HG03457 (cell line): ENCODE results near the gene COL23A1.

Experiments
- ATAC-seq: cut with Tn5 transposase; IDR thresholded peaks from one replicate; pipeline ENCODE4 v1.9.1; 2021; ENCODE audit warnings: moderate number of reproducible peaks; ENCODE audit not compliant: unreplicated experiment

COL23A1 gene

DNA sequence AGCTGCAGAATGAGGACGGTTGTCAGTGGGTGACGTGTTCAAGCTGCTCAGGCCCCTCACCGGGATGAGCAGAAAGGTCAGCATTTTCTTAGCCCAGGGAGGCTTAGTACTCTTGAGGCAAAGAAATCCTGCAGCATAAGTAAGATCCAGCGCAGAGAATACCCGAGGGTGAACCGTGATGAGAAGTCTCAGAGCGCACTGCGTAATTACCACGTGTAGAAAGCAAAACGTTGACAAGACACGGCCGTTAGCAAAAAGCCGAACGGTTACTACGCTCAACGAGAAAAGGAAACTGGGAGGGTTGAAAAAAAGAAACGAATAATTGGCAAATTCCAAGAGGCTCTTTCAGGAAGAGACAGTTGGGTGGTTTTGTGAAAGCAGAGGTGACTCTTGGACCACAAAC lies 104.0 kb downstream of the COL23A1 start:
- ATAC-seq, result no peak

DNA sequence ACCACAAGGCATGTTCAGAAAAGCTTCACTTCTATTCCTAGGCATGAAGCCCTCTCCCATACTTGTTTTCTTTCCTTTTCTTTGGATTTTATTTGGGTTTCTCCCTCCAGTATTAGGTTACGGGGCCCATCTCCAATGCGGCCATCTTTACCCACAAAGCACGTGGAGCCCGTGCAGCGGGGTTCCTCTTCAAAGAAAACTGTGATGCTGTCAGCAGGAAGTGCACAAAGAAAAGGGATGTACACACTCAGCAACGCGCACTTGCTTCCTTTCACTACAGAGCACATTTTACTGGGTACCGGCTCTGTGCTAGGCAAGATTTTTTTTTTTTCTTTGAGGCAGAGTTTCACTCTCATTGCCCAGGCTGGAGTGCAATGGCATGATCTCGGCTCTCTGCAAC lies 106.6 kb downstream of the COL23A1 start:
- no peak for ATAC-seq

DNA sequence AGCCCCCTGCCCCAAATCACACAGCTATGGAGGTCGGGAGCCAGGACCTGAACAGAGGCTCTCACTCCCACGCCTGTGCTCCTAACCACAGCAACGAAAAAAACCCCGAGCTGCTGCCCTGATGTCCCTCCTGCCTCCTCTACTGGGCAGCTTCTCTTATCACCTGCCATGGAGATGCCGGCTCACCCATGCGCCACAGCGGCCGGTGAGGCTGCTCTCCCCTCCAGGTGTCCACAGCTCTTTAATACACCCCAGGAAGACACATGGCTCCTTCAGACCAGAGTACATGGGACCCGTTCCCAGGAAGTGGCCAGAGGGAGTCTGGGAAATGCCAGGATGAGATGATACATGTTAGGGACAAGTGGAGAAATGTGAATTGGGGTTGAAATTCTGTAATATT lies 110.9 kb downstream of the COL23A1 start:
- no peak for ATAC-seq

DNA sequence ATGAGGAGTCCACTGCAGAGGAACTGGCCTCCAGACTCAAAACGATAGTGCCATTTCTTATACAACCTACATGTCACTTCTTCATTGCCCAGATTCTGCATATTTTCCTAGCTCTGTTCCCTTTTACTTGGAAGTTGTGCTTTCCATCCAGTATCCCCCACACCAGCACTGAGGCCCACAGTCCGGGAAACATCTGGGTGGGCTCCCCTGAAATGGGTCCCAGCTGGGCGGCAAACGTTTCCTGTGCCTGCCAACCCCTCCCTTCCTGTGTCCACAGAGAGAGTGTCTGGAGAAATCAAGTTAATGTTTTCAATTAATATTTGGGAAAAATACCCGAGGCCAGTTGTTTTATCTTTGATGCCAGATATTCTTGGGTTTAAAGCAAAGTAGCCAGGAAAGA lies 111.8 kb downstream of the COL23A1 start:
- ATAC-seq, result no peak

DNA sequence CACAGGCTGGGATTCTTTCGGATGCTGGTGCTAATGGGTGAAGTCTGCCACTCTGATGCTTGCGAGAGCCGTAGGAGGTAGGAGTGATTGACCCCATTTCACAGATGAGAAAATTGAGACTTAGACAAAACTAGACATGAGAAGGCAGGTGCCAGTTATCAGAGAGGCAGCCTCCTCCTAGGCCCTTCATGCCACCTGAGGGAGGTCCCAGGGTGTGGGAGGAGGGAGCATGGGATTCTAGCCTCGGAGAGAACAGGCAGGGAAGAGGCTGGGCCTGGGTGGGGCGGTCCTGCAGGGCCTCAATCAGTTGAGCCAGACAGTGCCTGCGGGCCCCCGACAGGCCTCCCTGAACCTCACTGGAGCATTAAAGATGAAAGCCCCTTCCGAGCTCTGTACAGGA lies 112.4 kb downstream of the COL23A1 start:
- no peak for ATAC-seq

DNA sequence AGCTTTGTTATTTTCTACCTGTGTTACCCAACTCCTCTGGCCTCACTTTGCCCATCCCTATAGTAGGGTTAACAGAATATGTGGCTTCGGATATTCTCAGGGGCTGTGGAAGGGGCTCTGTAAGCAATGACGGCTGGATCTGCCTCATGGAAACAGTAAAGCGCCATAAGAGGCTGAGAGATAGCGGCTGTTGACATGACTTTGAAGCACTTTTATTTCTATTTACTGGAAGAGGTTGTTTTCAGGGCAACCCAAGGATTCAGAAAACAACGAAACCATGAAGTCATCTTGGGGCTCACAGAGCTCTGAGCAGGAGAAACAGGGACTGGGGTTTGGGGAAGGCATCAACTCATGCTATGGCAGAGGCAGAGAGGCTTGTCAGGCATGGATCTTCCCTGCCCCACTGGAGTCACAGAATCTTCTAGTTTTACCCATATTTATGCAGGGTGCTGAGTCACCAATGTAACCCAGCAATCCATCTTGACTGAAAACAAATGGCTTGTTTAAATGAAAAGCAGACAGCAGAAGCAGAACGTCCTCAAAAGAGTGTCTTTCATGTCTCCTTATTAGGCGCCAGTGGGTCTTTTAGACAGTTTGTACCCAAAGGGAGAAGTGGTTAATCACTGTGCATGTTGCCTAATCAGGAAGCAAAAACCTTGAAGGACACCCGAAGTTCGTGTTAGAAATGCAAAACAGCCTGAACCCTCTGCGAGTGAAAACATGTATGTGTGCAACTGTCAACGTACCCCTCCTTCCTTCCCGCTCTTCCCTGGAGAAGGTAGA lies 113.0 kb downstream of the COL23A1 start:
- ATAC-seq, result no peak

DNA sequence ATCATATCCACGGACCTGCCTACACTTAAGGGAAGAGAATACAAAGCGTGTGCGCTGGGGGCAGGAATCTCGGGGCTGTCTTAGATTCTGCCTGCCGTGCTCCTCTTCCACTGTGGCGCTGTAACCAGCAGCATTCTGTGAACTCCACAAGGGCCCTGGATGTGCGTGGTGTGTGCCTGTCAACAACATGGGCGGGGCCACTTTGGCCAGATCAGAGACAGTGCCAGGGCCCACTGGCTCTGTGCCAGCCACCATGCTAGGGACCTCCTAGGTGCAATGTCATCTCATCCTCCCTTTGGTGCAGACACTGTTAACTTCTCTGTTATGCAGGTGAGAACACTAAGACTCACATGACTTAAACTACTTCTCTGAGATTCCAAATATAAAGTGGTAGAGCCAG lies 113.7 kb downstream of the COL23A1 start:
- ATAC-seq, result no peak

DNA sequence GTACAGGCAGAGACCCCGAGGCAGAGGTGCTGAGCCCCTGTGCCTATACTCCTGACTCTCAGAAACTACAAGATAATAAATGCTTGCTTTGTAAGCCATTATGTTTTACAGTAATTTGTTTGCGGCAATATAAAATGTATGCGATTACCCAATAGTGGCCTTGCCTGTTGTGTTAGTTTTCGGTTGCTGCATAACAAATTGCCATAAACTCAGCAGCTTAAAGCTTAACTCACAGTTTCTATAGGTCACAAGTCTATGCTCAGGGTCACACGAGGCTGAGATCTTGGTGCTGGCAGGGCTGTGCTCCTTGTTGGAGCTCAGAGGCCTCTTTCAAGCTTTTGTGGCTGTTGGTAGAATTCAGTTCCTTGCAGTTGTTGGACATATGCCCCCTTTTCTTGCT lies 114.8 kb downstream of the COL23A1 start:
- no peak for ATAC-seq

DNA sequence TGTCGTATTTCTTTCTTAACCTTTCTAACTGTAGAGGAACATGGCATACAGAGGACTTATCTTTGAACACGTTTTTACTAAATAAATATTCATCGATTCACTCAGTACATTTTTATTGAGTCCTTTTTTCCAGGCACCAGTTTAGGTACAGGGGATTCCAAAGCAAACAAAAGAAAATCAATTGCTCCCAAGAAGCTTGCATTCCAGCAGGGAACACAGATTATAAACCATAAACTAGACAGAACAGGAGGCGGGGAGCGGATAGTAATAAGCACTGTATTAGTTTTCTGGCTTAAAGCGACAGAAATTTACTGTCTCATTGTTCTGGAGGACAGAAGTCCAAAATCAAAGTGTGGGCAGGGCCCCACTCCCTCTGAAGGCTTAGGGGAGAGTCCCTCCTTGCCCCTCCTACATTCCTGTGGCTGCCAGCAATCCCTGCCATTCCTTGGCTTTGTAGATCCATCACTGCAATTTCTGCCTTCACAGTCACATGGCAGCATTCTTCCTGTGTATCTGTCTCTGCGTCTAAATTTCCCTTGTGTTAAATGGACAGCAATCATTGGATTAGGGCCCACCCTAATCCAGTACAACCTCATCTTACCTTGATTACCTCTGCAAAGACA lies 115.5 kb downstream of the COL23A1 start:
- no peak for ATAC-seq

DNA sequence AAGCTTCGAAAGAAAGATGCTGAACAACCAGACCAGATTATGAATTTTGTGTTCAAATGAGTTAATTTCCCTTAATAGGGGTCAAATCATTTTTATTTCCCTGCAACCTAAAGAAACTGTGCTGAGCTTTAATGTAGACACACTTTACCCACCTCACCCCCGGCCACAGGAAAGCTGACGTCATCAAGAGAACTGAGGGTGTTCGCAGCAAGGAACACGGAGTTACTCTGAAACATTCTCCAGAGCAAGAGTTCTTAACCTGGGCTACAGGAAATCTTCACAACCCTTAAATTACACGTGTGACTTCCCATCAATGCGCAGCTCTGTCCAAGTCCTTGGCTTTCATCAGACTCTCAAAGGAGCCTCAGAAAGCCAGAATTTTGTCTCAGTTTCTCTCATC lies 116.3 kb downstream of the COL23A1 start:
- ATAC-seq, result no peak

DNA sequence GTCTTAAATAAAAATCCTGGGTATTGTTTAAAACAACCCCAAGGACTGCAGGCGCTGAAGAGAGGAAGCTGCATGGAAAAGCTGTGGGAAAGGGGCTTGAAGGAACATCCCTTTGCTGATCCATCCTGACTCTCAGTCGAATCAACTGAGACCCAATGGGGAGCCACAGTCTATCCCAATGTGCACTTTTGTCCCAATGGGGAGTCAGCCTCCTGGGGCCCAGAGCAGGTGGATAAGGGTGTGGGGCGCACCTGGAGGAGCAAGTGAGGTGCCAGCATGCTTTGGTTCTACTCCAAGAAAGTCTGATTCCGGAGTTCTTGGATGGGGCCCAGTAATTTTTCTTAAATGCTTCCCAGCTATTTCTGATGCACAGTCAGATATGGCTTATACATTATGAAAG lies 118.1 kb downstream of the COL23A1 start:
- no peak for ATAC-seq

DNA sequence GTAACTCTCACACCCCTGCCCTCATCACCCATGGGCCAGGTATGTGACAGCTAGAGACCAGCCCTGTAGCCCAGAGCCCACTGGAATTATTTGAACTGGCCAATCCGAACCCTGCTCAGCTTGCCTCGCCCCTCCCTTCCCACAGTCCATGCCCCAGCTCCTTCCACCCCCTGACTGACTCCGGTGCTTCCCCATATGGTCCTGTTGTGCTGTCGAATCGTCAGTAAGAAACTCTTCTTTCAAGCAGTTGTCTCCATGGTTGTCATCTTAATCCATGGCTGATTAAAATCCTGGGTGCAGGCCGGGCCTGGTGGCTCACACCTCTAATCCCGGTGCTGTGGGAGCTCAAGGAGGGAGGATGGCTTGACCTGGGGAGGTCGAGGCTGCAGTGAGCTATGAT lies 118.5 kb downstream of the COL23A1 start:
- ATAC-seq, result no peak

DNA sequence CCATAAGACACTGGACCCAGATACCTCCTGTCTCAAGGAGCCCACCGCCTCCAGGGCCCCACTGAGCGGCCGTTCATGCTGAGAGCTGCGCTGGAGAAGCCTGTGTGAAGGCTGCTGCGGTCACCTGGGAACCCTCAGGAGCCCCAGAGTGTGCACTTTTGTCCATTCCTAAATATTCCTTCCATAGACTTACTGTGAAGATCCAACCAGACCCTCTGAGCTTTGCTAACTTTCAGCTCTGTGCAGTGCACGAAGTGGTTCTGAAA lies 119.5 kb downstream of the COL23A1 start:
- ATAC-seq, result no peak

DNA sequence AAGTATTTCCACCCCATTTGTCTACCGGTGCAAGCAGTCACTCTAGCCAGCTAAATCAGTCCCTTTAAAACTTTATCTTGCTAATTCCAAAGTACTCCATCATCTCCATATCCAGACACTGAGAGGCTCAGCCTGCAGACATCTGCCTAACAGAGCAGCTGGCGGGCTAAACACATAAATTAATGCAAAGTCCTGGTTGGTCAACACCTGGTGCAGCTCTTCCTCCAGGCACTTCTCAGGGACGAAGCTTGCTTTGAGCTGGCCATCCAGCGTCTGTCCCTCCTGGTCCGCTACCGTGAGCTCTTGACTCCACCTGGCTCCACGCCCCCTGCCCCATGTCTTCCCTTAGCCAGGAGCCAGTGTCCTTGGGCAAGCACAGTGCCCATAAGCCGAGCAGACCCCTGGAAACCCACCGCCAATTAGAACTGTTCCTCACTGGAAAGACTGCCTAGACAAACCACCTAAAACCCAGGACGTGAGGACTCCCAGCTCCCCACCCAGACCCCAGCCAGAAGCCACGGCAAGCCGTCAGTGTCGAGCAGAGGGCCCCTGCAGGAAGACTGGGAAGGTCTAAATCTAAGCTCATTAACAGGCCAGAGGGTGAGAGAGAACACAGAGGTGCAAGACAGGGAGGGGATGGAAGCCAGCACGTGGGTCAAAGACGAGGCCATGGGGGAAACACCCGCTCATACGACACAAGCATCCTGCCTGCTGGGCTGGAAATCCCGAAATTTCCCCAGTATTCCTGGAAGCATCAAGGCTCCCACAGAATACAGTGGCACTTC lies 120.0 kb downstream of the COL23A1 start:
- no peak for ATAC-seq

DNA sequence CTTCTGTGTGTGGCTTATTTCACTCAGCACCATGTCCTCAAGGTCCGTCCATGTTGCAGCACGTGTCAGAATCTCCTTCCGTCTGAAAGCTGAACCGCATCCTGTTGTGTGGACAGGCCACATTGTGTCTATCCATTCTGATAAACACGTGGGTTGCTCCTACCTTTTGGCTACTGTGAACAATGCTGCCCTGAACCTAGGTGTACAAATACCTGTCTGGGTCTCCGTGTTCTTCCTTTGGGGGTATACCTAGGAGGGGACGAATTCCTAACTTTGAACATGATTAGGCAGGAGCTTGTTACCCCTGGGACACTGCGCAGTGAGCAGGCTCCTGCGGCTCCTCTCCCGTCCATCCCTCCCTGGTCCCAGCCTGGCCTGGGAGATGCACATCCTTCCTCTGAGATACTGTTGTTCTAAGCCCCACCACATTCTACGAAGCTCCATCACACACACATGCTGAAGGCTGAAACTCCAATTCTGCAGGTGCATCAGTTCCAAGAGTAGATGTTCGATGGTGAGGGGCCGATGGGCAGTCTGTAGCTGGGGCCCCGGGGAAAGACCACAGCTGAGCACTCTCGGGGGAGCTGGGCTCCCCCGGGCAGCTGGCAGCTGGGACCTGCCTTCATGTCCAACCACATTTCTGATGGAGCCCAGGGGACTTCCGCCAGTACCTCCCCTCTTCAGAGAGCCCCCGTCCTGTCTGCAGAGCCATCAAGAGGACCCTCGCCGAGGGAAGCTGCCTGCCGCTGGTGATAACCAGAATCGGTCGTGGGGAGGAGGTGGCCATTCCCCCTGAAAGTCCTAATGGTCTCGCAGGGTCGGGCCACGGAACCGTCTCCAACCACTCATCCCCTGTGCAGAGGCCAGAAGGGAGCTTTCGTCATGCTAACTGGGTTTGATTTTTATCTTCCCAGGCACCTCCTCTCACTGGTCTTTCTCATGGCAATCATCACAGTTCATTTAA lies 120.9 kb downstream of the COL23A1 start:
- no peak for ATAC-seq

DNA sequence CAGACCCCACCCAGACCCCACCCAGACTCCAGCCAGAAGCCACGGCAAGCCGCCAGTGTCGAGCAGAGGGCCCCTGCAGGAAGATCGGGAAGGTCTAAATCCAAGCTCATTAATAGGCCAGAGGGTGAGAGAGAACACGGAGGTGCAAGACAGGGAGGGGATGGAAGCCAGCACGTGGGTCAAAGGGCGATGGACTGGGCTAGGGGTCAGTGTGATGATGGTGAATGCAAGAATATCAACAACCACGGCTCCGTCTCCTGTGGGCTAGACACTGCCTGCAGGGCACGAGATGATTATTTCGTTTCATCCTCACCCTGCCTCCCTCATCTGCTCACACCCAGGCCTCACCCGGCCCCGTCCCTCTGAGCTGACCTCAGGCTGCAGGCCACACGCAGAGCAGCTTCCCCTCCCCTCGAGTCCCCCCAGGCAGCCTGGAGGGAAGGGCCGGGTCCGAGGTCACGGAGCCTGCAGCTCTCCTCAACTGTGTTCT lies 122.0 kb downstream of the COL23A1 start:
- no peak for ATAC-seq

DNA sequence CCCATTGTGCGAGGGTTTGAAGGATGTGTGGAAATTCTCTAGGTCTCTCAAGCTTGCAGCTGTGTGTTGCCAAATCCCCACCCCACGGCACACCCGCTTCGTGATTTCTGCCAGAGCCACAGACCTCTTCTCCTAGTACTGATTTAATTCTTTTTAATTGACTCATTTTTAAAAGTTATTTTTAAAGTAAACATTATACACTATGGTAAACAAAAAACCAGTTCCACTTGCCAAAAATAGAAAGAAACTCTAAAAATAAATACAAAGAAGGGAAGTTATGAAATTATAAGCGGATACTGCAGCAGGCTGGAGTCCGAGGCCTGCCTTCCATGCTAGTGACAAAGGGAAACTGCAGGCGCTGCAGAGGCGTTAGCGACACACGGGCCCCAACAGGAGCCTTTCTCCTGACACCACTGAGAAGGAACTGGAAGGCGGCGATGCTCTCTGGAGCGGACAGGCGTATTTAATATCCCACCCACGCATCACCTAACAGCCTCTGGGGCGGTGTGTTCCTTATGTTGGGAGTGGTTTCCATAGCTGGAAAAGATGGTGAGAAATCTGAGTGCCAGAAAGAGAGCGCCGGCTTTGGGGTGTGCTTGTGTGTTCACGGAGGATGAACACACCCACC lies 122.5 kb downstream of the COL23A1 start:
- ATAC-seq, result no peak

DNA sequence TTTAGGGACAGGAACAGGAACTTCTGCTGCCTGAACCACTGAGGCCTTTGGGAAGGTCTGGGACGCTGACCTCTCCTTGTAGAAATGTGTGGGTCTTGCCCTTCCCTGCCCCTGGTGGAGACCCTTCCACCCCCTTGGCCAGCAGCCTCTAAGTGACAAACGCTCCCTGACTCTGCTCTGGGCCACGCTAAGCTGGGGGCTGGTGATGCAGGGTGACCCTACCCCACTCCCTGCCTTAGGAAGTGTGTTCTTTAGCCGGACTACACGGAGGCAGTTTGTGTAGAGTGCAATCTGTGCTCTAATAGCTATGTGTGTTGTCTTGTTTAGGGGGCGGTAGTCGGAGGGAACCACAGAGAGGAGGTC lies 123.0 kb downstream of the COL23A1 start:
- no peak for ATAC-seq

DNA sequence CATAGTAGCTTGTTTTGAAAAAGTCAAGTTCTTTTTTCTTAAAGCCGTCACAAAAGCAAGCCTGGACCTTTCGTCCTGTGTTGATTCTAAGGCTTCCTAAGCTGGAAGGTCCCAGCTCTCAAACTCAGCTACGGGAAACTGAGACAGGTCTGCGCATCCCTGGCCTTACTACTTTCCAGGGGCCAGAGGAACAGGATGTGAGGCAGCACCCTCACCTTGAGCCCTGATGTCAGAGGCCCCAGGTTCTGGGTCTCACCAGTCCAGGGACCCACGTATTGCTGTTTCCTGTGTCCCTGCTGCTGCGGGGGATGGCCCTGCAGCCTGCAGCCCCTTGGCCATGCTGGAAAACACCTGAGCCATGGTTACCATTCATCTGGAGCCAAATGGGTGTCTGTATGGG lies 123.9 kb downstream of the COL23A1 start:
- no peak for ATAC-seq

DNA sequence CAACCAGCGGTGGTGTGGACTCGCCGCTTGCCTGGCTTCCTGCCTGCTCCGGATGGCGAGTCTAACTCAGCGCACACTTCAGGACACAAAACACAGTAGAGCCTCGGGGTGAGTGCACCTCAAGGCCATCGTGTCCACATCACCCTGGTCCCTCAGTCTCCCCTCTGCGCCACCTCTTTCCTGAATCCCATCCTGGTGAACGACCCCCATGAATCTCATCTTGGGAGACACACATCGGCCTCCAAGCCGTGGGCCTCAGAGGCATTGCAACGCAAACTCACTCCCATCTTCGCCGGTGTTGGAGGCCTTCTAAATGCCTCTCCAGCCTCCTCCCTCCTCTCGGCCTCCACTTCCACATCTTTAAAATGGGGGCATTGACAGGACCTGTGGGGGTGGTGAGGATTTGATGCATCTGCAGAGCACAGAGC lies 124.3 kb downstream of the COL23A1 start:
- no peak for ATAC-seq
